ENCODE measurements around the gene NDUFB8. TPM values are rescaled to one million over a fixed set of nuclear protein-coding genes. Genes with fewer than 3 reads are reported as not detected.
A peak's percentile ranks its signal among the peaks of the same experiment; 100 is the strongest.

NDUFB8 gene
- total and polyA plus RNA-seq, 5 experiments from 2014 or later, result 170 to 585 (median 520) TPM

DNA sequence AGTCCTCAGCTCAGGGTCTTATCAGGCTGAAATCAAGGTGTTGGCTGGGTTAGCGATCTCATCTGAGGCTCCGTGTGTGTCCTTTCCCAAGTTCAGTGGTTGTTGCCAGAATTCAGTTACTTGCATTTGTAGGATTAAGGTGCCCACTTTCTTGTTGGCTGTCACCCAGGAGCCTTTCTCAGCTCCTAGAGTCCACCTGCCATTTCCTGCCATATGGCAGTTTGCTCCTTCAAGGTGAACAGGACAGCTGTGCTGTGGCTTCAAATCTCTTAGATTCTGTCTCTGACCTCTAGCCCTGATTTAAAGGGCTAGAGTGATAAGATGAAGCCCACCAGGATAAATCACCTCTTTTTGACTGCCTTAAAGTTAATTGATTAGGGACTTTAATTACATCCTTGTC lies 5.1 kb upstream of the NDUFB8 start:
- no peak for DNase-seq
- peaks cover 0 to 20% (median 1%) of the 10 kb centered on the region in 3 donors for H3K36me3 Mint-ChIP-seq
- no peak for ATAC-seq
- H3K4me1 Mint-ChIP-seq, result peaks cover 15 to 32% (median 19%) of the 10 kb centered on the region in 4 donors
- POLR2A ChIA-PET, result no interaction called here
- peak overlapping the region in 3 of 10 donors; percentile 8 to 32 (median 15) for H3K4me3 Mint-ChIP-seq
- no peaks in the 10 kb centered on the region for H3K27me3 Mint-ChIP-seq
- H3K9me3 Mint-ChIP-seq, result no peaks in the 10 kb centered on the region
- H3K27ac Mint-ChIP-seq, result peak overlapping the region in 1 of 10 donors; percentile 25

DNA sequence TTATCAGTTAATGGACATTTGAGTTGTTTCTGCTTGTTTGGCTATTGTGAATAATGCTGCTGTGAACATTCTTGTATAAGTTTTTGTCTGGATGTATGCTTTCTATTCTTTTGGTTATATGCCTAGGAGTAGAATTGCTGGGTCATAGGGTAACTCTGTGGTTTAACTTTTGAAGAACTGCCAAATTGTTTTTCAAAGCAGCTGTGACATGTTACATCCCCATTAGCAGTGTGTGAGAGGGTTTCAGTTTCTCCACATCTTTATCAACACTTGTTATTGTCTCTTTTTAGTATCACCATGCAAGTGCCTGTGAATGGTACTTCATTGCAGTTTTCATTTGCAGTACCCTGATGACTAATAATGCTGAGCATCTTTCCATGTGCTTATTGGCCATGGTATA lies 2.1 kb upstream of the NDUFB8 start:
- Mint-ChIP-seq H3K27ac (peak overlapping the region in 1 of 10 donors; percentile 59), H3K36me3 (peaks cover 0 to 9% (median 4%) of the 10 kb centered on the region in 3 donors), H3K4me1 (peaks cover 14 to 34% (median 26%) of the 10 kb centered on the region in 4 donors), H3K27me3 (no peaks in the 10 kb centered on the region), H3K4me3 (peak overlapping the region in 1 of 10 donors; percentile 42), H3K9me3 (no peaks in the 10 kb centered on the region)
- POLR2A ChIA-PET, result no interaction called here
- ATAC-seq, result no peak
- DNase-seq, result no peak

DNA sequence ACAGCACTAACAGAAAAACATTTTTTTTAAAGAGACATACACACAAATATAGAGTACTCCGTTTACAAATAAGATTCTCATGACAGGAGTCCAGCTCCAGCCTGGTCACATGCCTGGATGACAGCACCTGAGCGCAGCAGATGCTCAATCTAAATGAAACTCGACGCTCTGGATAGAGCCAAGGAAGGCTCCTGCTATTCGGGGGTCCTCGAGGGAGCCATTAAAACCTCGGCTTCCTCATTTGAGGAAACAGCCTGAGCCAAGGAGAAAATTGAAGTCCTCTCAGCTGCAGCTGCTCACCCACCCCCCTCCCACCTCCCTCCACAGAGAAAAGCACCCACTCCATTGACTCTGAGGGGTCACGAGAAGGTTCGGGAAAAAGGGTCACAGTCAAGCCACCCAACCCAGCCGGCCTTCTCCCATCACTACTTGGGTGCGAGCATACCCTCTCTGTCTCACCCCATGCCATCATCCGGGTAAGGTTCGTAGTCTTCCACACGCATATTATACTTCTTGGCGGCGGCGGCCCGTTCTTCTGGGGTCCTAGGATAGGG lies 673 bp downstream of the NDUFB8 start:
- POLR2A ChIA-PET, result interaction anchor here (1.2 to 2.9 kb wide), 2 partner anchors 17 to 20 kb away, joined by 3 to 10 read pairs; no protein-coding TSS in a partner anchor
- H3K27ac Mint-ChIP-seq, result peak overlapping the region; percentile 92 to 100 (median 99)
- no peaks in the 10 kb centered on the region for H3K9me3 Mint-ChIP-seq
- peaks cover 13 to 52% (median 37%) of the 10 kb centered on the region in 4 donors for H3K4me1 Mint-ChIP-seq
- peak in 1 of 2 donors; percentile 9 for ATAC-seq
- peaks cover 4 to 37% (median 7%) of the 10 kb centered on the region in 3 donors for H3K36me3 Mint-ChIP-seq
- no peaks in the 10 kb centered on the region for H3K27me3 Mint-ChIP-seq
- H3K4me3 Mint-ChIP-seq, result peak overlapping the region; percentile 92 to 100 (median 100)
- DNase-seq, result peak in 1 of 10 donors; percentile 9

DNA sequence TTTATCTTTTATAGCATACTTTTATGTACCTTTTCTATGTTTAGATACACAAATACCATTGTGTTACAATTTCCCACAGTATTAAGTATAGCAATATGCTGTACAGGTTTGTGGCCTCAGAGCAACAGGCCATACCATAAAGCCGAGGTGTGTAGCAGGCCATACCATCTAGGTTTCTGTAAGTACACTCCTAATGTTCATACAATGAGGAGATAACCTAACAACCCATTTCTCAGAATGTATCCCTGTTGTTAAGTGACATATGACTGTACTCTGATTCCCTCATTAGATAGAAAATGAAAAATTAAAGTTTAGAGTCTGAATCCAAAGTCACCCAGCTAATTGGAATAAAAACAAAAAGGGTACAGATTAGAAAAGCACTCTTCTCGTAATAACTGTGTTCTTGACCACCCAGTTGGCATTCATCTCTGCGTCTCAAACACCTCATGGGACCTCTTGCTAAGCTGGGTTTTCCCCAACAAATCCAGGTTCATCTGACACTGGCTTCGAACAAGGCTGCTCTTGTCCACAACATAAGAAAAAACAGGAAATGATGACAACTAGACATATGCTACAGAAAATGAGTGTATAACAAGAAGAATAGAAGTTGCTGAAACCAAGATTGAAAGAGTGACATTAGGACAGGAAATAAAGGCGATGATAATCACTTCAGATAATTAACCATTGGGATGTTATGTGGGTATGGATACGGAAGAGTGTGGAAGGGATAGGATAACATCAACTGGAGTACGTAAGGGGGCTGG lies 1.4 kb downstream of the NDUFB8 start:
- H3K27me3 Mint-ChIP-seq, result no peaks in the 10 kb centered on the region
- POLR2A ChIA-PET, result interaction anchor here (1.2 to 2.9 kb wide), 3 partner anchors 7 to 19 kb away, joined by 3 to 16 read pairs (median 10); partner anchors contain the start of gene HIF1AN
- H3K9me3 Mint-ChIP-seq, result no peaks in the 10 kb centered on the region
- H3K4me1 Mint-ChIP-seq, result peaks cover 13 to 52% (median 37%) of the 10 kb centered on the region in 4 donors
- H3K4me3 Mint-ChIP-seq, result peak overlapping the region; percentile 92 to 100 (median 100)
- ATAC-seq, result peak; percentile 29 to 68
- DNase-seq, result peak in 1 of 10 donors; percentile 27
- peak overlapping the region; percentile 92 to 100 (median 99) for H3K27ac Mint-ChIP-seq
- H3K36me3 Mint-ChIP-seq, result peaks cover 4 to 43% (median 13%) of the 10 kb centered on the region in 3 donors

DNA sequence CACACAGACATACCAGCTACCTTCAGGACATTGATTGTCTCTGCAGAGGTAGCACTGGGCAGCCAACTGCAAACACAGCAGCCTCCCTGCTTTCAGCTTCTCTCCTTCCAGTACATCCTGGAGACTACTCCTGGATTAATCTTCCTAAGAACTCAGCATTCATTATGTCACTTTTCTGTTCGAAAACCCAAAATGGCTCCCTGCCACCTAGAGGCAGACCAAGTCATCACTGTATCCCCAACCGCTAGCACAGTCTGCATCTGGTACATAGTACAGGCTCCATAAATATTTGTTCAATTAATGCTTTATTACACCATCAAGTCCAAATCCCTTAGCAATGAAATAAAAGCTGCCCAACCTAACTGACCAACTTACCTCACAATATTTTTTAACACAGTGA lies 5.0 kb downstream of the NDUFB8 start:
- Mint-ChIP-seq H3K27me3 (no peaks in the 10 kb centered on the region), H3K4me3 (no peak overlapping the region), H3K27ac (peak overlapping the region in 4 of 10 donors; percentile 44 to 87 (median 63)), H3K4me1 (peaks cover 8 to 45% (median 30%) of the 10 kb centered on the region in 4 donors), H3K36me3 (peaks cover 2 to 57% (median 13%) of the 10 kb centered on the region in 3 donors), H3K9me3 (no peaks in the 10 kb centered on the region)
- POLR2A ChIA-PET, result interaction anchor here (0.7 to 1.3 kb wide), 4 partner anchors 11 to 178 kb away, joined by 3 to 4 read pairs (median 3); partner anchors contain the start of genes HIF1AN and SCD
- no peak for ATAC-seq
- no peak for DNase-seq

DNA sequence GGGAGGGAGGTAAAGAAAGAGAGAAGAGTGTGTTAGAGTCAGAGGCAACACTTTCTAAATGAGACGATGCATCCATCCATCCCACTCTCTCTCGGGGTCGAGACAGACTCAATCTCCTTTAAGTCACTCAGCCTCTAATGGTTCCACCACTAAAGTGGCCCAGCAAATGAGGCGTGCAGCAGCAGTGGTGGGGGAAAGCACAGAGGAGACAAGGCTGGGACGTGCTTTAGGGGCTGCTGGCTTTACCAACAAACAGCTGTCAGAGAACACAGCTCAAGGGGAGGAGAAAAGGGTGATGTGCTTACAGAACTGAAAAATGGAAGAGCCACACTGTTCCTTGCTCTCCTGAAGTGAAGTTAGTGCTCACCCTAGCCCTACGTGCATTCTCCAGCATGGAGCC lies 5.5 kb downstream of the NDUFB8 start:
- peaks cover 0 to 57% (median 13%) of the 10 kb centered on the region in 3 donors for H3K36me3 Mint-ChIP-seq
- POLR2A ChIA-PET, result no interaction called here
- no peak for ATAC-seq

DNA sequence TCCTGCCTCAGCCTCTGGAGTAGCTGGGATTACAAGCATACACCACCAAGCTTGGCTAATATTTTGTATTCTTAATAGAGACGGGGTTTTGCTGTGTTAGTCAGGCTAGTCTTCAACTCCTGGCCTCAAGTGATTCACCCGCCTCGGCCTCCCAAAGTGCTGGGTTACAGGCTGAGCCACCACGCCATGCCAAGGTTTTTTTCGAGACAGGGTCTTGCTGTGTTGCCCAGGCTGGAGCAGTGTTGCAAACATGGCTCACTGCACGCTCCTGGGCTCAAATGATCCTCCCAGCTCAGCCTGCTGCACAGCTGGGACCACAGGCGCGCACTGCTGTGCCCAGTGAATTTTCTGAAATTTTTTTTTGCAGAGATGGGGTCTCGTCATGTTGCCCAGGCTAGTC lies 6.7 kb downstream of the NDUFB8 start:
- no peak overlapping the region for H3K4me3 Mint-ChIP-seq
- no peaks in the 10 kb centered on the region for H3K27me3 Mint-ChIP-seq
- POLR2A ChIA-PET, result interaction anchor here (1.1 kb wide), 1 partner anchor 13 kb away, joined by 4 read pairs; the partner anchor contains the start of gene HIF1AN

More for the DNA sequence above, 5.5 kb downstream of the NDUFB8 start:
- no peak overlapping the region for H3K4me3 Mint-ChIP-seq
- H3K4me1 Mint-ChIP-seq, result peaks cover 9 to 45% (median 29%) of the 10 kb centered on the region in 4 donors
- DNase-seq, result no peak
- H3K9me3 Mint-ChIP-seq, result no peaks in the 10 kb centered on the region
- H3K27ac Mint-ChIP-seq, result peak overlapping the region in 4 of 10 donors; percentile 28 to 62 (median 50)
- no peaks in the 10 kb centered on the region for H3K27me3 Mint-ChIP-seq

DNA sequence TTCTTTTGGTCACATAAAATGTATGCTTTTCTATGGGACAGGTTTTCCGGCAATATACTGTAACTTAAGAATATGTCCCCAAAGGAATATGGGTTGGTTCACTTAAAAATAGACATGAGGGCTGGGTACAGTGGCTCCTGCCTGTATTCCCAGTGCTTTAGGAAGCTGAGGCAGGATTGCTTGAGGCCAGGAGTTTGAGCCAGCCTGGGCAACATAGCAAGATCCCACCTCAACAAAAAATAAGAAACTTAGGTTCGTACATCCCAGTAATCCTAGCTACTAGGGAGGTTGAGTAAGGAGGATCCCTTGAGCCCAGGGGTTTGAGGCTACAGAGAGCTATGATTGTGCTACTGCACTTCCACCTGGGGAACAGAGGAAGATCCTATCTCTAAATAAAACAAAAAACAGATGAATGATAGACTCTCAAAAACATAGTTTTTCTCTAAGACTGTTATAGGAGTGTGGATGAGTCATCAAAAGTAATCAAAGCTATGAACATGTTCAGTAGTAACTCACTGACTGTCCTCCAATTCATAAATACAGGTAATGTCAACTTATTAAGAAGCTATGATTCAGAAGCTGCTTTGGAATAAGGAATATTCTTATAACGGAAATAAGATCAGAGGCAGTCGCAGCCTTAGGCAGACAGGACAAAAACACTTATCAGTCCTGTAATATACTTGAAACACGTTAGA lies 7.4 kb downstream of the NDUFB8 start:
- H3K4me3 Mint-ChIP-seq, result no peak overlapping the region
- H3K9me3 Mint-ChIP-seq, result no peaks in the 10 kb centered on the region
- ATAC-seq, result no peak
- H3K27me3 Mint-ChIP-seq, result no peaks in the 10 kb centered on the region
- H3K36me3 Mint-ChIP-seq, result peaks cover 0 to 55% (median 13%) of the 10 kb centered on the region in 3 donors
- H3K27ac Mint-ChIP-seq, result peak overlapping the region in 6 of 10 donors; percentile 1 to 79 (median 12)
- no peak for DNase-seq
- peaks cover 14 to 43% (median 33%) of the 10 kb centered on the region in 4 donors for H3K4me1 Mint-ChIP-seq
- POLR2A ChIA-PET, result interaction anchor here (1.1 kb wide), 1 partner anchor 13 kb away, joined by 4 read pairs; the partner anchor contains the start of gene HIF1AN

More for the DNA sequence above, 6.7 kb downstream of the NDUFB8 start:
- DNase-seq (no peak), ATAC-seq (no peak)
- Mint-ChIP-seq H3K27ac (no peak overlapping the region), H3K4me1 (peaks cover 11 to 46% (median 30%) of the 10 kb centered on the region in 4 donors), H3K9me3 (no peaks in the 10 kb centered on the region), H3K36me3 (peaks cover 0 to 57% (median 13%) of the 10 kb centered on the region in 3 donors)

DNA sequence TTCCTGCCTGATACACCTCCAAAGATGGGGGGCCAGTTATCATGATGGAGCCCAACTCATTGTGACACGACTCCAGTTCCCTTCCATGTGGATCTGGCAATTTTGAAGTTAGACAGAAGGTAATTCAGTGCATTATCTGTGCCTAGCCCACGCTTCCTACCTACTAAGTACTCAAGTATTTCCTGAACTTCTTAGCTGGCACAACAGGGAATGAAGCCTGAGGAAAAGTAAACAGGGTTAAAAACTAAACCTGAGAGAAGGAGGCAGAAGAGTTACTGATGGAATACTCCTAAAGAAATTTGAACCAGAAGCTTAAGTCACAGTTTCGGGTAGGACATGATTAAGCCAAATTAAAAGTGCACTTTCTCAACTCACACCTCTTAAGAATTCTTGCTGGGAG lies 8.9 kb downstream of the NDUFB8 start:
- ATAC-seq (no peak), DNase-seq (no peak)
- Mint-ChIP-seq H3K4me1 (peaks cover 19 to 43% (median 29%) of the 10 kb centered on the region in 4 donors), H3K27ac (peak overlapping the region in 2 of 10 donors; percentile 22 to 47), H3K27me3 (no peaks in the 10 kb centered on the region), H3K4me3 (no peak overlapping the region), H3K9me3 (no peaks in the 10 kb centered on the region), H3K36me3 (peaks cover 0 to 50% (median 14%) of the 10 kb centered on the region in 3 donors)
- POLR2A ChIA-PET, result no interaction called here

DNA sequence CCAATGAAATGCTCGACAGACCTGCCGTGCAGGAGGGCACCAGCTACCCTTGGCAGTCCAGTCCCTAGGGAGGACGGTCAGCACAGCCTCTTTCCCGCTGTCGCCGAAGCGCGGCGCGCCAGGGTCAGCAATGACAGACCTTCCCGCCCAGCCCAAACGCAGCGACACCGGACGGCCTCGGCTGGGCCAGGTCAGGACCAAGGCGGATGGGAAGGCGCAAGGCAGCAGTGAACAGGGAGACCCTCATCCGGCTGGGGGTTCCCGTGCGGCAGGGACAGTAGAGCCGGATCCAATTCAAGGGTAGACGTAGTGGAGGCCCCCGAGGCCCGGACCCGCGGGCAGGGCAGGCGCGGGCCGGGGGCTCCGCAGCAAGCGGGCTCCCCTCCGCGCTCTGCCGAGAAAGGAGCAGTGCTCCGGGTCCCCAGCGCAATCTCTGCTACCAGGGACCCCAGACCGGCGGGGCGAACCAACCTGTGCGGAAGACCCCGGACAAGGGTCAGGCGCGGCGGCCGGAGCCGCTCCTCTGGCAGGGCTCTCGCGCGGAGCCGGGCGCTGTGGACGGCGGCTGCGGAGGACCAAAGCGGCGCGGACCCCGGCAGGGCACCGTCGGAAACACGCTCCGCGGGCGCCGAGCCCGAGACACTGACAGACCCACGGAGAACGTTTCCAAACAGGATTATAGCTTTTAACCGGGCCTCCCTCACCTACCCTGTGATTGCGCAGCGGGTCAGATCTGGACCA lies 10.2 kb downstream of the NDUFB8 start, which contains the start of gene SEC31B:
TSS of gene SEC31B (minus strand) at position 551 of the 741 bp plus-strand sequence. CDS start 2,909 bp downstream, outside the sequence.
- POLR2A ChIA-PET, result interaction anchor here (1.0 to 1.7 kb wide), 4 partner anchors 10 to 85 kb away, joined by 4 to 9 read pairs (median 6); partner anchors contain the start of gene NDUFB8
- Mint-ChIP-seq H3K4me1 (peaks cover 18 to 43% (median 27%) of the 10 kb centered on the region in 4 donors), H3K27me3 (no peaks in the 10 kb centered on the region), H3K4me3 (peak within 1 kb of the TSS in 6 of 10 donors; percentile 20 to 62 (median 44)), H3K36me3 (peaks cover 0 to 42% (median 9%) of the 10 kb centered on the region in 3 donors), H3K9me3 (no peaks in the 10 kb centered on the region), H3K27ac (peak within 1 kb of the TSS; percentile 42 to 82 (median 62))
- ATAC-seq (peak in 1 of 2 donors; percentile 31), DNase-seq (no peak)

DNA sequence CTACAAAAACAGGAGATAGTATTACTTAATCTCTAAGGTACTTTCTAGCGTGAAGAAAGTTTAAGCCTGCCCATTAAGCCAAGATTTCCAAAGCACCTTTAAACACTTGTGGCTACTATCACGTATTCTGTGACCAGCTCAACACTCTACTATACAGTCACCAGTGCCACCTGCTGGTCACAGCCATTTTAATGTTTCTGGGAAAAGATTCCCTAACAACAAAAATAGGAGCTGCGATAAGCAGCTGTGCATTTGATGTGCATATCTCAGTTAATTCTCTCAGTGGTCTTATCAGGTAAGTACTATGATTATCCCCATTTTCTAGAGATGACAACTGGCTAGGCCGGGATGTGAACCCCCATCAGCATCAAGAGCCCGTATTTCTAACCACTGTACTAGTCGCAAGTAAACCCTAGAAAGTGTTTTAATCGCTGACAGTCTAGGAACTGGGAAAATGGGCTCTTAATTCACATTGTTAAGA lies 10.9 kb downstream of the NDUFB8 start:
- Mint-ChIP-seq H3K4me3 (peak overlapping the region in 5 of 10 donors; percentile 21 to 62 (median 48)), H3K27ac (peak overlapping the region in 9 of 10 donors; percentile 42 to 82 (median 61)), H3K27me3 (no peaks in the 10 kb centered on the region), H3K36me3 (peaks cover 0 to 39% (median 8%) of the 10 kb centered on the region in 3 donors), H3K4me1 (peaks cover 18 to 41% (median 27%) of the 10 kb centered on the region in 4 donors), H3K9me3 (no peaks in the 10 kb centered on the region)
- peak; percentile 39 to 74 (median 62) for DNase-seq
- peak; percentile 78 to 79 for ATAC-seq
- POLR2A ChIA-PET, result interaction anchor here (0.6 to 1.7 kb wide), 6 partner anchors 10 to 181 kb away, joined by 3 to 9 read pairs (median 4); partner anchors contain the start of gene NDUFB8
